Stomach (tissue), 4 donors: Measurements from ENCODE around the gene TMEM238L.

Experiments
- POLR2A ChIP-seq, 4 donors: fragments of 450-650 bp; IDR thresholded peaks; one replicate each; pipeline ENCODE4 v1.6.1; 2016; ENCODE audit warnings: antibody characterized with exemption in 4 of 4, control low read depth in 2 of 4, mild to moderate bottlenecking in 1 of 4, moderate library complexity in 1 of 4
- TF ChIP-seq, protein P1 (sequence below), 7 experiments: fragments of 450-650 bp in 4 of 7; fragments of 200-600 bp in 3 of 7; sonication (generic) in 3 of 7; IDR thresholded peaks; one replicate each; pipeline ENCODE4 v1.5.1; 2016 to 2019; ENCODE audit warnings: antibody characterized with exemption in 7 of 7, control low read depth in 2 of 7, mild to moderate bottlenecking in 1 of 7

DNA sequence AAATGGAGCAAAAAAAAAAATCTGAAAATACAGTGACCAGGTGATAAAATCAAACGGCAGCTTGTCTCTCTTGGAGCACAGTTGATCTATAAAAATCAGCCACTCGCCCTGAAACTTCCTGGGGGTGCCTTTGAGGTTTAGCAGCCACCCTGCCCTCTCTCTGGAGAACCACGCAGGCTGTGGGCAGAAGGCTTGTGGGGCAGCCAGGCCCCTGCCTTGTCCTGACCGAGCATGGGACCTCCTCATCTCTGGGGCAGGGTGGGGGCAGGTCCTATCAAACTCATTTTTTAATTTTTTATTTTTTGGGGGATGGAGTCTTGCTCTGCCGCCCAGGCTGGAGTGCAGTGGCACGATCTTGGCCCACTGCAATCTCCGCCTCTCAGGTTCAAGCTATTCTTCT, 5.0 kb downstream of the TMEM238L start:
- TF ChIP-seq POLR2A (IDR thresholded peaks at IDR 0.05) = no peak
- TF ChIP-seq, protein P1, sequence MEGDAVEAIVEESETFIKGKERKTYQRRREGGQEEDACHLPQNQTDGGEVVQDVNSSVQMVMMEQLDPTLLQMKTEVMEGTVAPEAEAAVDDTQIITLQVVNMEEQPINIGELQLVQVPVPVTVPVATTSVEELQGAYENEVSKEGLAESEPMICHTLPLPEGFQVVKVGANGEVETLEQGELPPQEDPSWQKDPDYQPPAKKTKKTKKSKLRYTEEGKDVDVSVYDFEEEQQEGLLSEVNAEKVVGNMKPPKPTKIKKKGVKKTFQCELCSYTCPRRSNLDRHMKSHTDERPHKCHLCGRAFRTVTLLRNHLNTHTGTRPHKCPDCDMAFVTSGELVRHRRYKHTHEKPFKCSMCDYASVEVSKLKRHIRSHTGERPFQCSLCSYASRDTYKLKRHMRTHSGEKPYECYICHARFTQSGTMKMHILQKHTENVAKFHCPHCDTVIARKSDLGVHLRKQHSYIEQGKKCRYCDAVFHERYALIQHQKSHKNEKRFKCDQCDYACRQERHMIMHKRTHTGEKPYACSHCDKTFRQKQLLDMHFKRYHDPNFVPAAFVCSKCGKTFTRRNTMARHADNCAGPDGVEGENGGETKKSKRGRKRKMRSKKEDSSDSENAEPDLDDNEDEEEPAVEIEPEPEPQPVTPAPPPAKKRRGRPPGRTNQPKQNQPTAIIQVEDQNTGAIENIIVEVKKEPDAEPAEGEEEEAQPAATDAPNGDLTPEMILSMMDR (IDR thresholded peaks at IDR 0.05) = no peak
